ENCODE measurements around the gene PFKP. TPM values are rescaled to one million over a fixed set of nuclear protein-coding genes. Genes with fewer than 3 reads are reported as not detected.

The PFKP gene
- total RNA-seq, 4 donors from 2014 or later: 56.6 to 154 (median 115) TPM

DNA sequence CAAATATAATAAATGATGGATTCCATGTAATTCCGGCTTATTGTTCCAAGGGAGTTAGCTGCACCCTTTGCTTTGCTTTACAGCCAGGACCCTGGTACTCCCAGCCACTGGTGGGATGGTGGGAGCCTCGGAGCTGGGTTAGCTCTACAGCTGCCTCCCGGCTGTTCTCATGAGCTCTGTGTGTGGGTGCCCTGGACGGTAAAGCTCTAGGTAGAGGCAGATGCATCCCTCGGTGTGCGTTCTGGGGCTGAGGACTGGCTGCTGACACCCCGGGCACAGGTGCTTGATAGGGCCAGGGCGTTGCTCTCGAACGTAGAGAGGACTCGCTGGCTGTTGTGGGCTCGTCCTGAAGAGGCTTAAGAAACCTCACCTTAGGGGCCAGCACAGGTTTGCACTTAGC lies 50.1 kb downstream of the PFKP start:
- intact Hi-C loops (cut with DNase I): no loop called here
- Histone ChIP-seq H3K4me1 (no peaks in the 10 kb centered on the region), H3K36me3 (peaks cover 28 to 33% of the 10 kb centered on the region in 2 donors), H3K27me3 (no peaks in the 10 kb centered on the region), H3K4me3 (replicated peaks in 1 of 3) (no peak overlapping the region), H3K27ac (no peak overlapping the region), H3K9me3 (no peaks in the 10 kb centered on the region)
- TF ChIP-seq POLR2A (IDR thresholded peaks at IDR 0.05): no peak
- TF ChIP-seq, protein P1, sequence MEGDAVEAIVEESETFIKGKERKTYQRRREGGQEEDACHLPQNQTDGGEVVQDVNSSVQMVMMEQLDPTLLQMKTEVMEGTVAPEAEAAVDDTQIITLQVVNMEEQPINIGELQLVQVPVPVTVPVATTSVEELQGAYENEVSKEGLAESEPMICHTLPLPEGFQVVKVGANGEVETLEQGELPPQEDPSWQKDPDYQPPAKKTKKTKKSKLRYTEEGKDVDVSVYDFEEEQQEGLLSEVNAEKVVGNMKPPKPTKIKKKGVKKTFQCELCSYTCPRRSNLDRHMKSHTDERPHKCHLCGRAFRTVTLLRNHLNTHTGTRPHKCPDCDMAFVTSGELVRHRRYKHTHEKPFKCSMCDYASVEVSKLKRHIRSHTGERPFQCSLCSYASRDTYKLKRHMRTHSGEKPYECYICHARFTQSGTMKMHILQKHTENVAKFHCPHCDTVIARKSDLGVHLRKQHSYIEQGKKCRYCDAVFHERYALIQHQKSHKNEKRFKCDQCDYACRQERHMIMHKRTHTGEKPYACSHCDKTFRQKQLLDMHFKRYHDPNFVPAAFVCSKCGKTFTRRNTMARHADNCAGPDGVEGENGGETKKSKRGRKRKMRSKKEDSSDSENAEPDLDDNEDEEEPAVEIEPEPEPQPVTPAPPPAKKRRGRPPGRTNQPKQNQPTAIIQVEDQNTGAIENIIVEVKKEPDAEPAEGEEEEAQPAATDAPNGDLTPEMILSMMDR (IDR thresholded peaks at IDR 0.05): no peak
- WGBS, 2 donors: 91 to 97% methylated on average over 3 to 11 of the region's 12 CpGs
- DNase-seq: no peak

DNA sequence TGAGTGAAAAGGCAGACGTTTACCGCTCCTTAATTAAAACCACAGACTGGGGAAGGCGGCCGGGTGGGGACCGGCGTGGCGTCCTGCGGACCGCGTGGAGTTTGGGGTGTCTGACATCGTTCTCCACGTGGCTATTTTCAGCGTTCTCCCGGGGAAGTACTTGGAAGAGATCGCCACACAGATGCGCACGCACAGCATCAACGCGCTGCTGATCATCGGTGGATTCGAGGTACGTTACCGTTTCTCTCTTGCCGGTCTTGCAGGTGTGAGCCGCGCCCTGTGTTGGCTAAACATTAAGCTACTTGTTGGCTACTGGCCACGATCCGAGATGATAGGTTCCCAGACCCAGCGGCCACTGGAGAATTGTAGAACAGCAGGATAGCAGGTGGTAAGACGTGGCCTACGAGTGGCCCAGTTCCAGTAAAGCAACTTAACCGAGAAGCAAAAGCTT lies 51.3 kb downstream of the PFKP start:
- TF ChIP-seq, protein P1 (IDR thresholded peaks at IDR 0.05): no peak
- TF ChIP-seq POLR2A (IDR thresholded peaks at IDR 0.05): no peak
- intact Hi-C loops (cut with DNase I): no loop called here
- peaks cover 0 to 8% of the 10 kb centered on the region in 2 donors for H3K4me1 ChIP-seq

DNA sequence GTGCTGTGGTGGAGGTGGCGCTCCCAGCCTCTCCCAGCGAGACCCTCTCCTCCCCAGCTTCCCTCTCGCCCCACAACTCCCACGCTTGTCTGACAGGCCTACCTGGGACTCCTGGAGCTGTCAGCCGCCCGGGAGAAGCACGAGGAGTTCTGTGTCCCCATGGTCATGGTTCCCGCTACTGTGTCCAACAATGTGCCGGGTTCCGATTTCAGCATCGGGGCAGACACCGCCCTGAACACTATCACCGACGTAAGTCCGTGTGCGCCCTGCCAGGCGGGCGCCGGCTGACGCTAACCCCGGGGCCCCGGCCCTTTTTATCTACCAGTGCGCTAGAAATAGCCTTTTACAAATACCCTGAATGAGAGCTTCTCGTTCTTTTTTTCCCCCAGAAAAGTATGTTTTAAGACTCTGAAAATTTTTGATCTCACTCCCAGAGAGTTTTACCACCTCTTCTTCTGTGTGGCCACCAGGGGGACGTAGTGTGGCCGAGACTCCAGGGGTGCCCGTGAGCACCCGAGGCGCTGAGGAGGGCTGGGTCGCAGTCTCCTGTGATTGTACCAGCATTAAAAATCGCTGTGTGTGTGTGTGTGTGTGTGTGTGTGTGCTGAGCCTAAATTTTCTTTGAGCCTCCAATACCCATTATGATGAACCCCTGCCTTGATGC lies 52.6 kb downstream of the PFKP start:
- intact Hi-C loops (cut with DNase I): no loop called here
- no peak for DNase-seq
- peaks cover 23 to 26% of the 10 kb centered on the region in 2 donors for H3K36me3 ChIP-seq
- TF ChIP-seq, protein P1 (IDR thresholded peaks at IDR 0.05): peak in 2 of 6 experiments; percentile 17 to 27
- no peak for TF ChIP-seq POLR2A (IDR thresholded peaks at IDR 0.05)
- H3K27ac ChIP-seq: no peak overlapping the region
- H3K27me3 ChIP-seq: no peaks in the 10 kb centered on the region
- H3K4me3 ChIP-seq (replicated peaks in 1 of 3): no peak overlapping the region
- H3K9me3 ChIP-seq: no peaks in the 10 kb centered on the region
- peaks cover 0 to 11% of the 10 kb centered on the region in 2 donors for H3K4me1 ChIP-seq
- whole genome bisulfite sequencing, 2 donors: 91 to 92% methylated on average over 29 to 31 of the region's 31 CpGs

More for the DNA sequence above, 51.3 kb downstream of the PFKP start:
- DNase-seq: no peak
- peaks cover 24 to 25% of the 10 kb centered on the region in 2 donors for H3K36me3 ChIP-seq
- no peaks in the 10 kb centered on the region for H3K9me3 ChIP-seq
- H3K27ac ChIP-seq: no peak overlapping the region
- no peak overlapping the region for H3K4me3 ChIP-seq (replicated peaks in 1 of 3)
- no peaks in the 10 kb centered on the region for H3K27me3 ChIP-seq
- WGBS, 2 donors: 92 to 95% methylated on average over 32 of the region's 32 CpGs

- DNase-seq: no peak
- 93 to 95% methylated on average over 13 to 14 of the region's 14 CpGs for WGBS, 2 donors
- no peaks in the 10 kb centered on the region for H3K27me3 ChIP-seq
- H3K4me1 ChIP-seq: peaks cover 0 to 11% of the 10 kb centered on the region in 2 donors
- intact Hi-C loops (cut with DNase I): no loop called here
- no peak overlapping the region for H3K27ac ChIP-seq
- peaks cover 11 to 19% of the 10 kb centered on the region in 2 donors for H3K36me3 ChIP-seq
- TF ChIP-seq, protein P1 (IDR thresholded peaks at IDR 0.05): no peak
- no peak for TF ChIP-seq POLR2A (IDR thresholded peaks at IDR 0.05)
- no peak overlapping the region for H3K4me3 ChIP-seq (replicated peaks in 1 of 3)
- no peaks in the 10 kb centered on the region for H3K9me3 ChIP-seq
Observed at GRCh38 chr10:3122034-3122433, 54.7 kb downstream of the PFKP start.

DNA sequence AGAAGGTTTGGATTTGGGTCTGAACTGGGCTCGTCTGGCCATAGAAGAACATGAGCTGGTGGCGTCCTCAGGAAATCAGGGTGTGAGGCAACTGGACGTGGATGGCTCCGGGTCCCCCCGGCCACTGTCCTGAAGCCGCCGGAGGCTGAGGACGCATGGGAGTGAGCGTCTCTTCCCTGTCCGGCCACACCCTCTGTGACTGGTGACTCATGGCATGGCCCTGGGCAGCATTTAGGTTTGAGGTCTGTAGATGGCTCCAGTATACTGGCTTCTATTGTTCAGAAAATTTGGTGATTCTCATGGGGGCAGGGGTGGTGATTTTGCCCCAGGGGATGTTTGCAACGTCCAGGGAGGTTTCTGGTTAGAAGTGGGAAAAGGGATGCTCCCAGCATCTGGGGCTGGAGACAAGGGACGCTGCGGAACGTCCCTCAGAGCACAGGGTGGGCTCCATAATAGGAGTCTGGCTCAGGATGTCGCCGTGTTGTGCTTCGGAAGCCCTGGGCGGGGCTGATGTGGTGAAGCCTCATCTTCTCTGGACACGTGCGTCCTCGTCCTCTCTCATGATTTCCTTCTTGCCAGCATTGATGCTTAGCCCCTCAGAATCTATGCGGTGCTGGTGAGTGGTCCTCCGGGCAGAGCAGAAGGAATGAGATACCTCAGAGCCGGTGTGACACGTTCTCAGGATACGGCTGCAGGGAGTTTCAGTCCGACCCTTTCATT lies 55.3 kb downstream of the PFKP start:
- Histone ChIP-seq H3K27me3 (no peaks in the 10 kb centered on the region), H3K27ac (peak overlapping the region in 2 of 3 donors; percentile 16 to 76), H3K4me3 (replicated peaks in 1 of 3) (no peak overlapping the region), H3K36me3 (peaks cover 5 to 12% of the 10 kb centered on the region in 2 donors), H3K9me3 (no peaks in the 10 kb centered on the region), H3K4me1 (peaks cover 0 to 11% of the 10 kb centered on the region in 2 donors)
- WGBS, 2 donors: 89 to 92% methylated on average over 26 to 27 of the region's 27 CpGs
- TF ChIP-seq POLR2A (IDR thresholded peaks at IDR 0.05): no peak
- TF ChIP-seq, protein P1 (IDR thresholded peaks at IDR 0.05): no peak
- intact Hi-C loops (cut with DNase I): no loop called here
- DNase-seq: no peak
